HUES48 (cell line): ENCODE measurements around the gene CENPI.

Experiments used
- H3K27ac ChIP-seq: one replicate; pipeline ENCODE4 v1.7.0; 2013; ENCODE audit warnings: low read depth, low read length, inconsistent platforms
- H3K27me3 ChIP-seq: 2 replicates; pipeline ENCODE4 v1.6.1; 2013; ENCODE audit warnings: mild to moderate bottlenecking, low read length; ENCODE audit not compliant: control insufficient read depth, insufficient read depth
- H3K36me3 ChIP-seq: 2 replicates; pipeline ENCODE4 v1.6.1; 2013; ENCODE audit warnings: low read length; ENCODE audit not compliant: control insufficient read depth, insufficient read depth
- H3K4me1 ChIP-seq: 2 replicates; pipeline ENCODE4 v1.6.1; 2013; ENCODE audit warnings: mild to moderate bottlenecking, low read length; ENCODE audit not compliant: control insufficient read depth, insufficient read depth
- H3K4me3 ChIP-seq: 2 replicates; pipeline ENCODE4 v1.5.1; 2013; ENCODE audit warnings: mild to moderate bottlenecking, low read depth, low read length
- H3K9ac ChIP-seq: 2 replicates; pipeline ENCODE4 v1.6.1; 2013; ENCODE audit warnings: mild to moderate bottlenecking, low read depth, low read length, moderate library complexity
- H3K9me3 ChIP-seq: 2 replicates; pipeline ENCODE4 v1.6.1; 2013; ENCODE audit warnings: low read length; ENCODE audit not compliant: control insufficient read depth, insufficient read depth

The CENPI gene

DNA sequence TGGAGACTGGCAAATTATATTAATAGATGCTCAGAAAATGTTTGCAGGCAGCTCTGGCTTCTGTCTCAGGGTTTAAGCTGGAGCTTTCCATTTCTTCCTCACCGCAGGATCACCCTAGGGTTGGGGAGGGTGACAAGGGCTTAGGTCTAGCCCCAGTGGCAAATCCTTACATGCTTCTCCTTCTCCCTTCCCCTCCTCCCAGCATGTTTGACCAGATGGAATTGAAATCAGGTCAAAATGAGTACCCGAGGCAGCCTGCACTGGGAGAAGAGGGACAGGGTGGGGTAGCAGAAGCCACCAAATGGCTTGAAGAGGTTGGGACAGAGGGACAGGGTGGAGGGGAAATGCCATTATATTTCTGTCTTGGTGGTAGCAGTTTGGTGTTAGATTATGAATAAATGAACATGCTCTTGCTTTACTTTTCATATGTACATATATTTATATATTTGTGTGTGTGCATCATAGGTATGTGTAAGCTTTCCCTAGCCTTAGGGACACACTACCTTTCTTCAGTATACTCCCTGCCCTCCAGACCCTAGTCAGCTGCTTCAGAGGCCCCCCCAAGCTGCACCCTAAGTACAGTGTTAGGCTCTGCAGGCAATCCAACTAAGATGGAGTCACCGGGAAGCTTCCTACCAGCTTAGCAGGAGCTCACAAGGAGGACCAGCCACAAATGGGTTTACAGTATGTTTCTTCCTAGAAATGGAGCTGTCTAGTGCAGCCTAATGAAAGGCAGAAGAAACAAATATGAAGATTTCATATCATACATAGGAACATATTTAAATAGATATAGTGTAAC lies 17.5 kb upstream of the CENPI start:
- H3K4me3 ChIP-seq, result peak overlapping the region; percentile 81; the same call in 1 of the 2 replicates
- H3K4me1 ChIP-seq, result peaks cover 17% of the 10 kb centered on the region
- no peak overlapping the region for H3K27ac ChIP-seq
- H3K27me3 ChIP-seq, result peaks cover 13% of the 10 kb centered on the region
- H3K9me3 ChIP-seq, result no peaks in the 10 kb centered on the region
- no peak overlapping the region for H3K9ac ChIP-seq
- no peaks in the 10 kb centered on the region for H3K36me3 ChIP-seq

DNA sequence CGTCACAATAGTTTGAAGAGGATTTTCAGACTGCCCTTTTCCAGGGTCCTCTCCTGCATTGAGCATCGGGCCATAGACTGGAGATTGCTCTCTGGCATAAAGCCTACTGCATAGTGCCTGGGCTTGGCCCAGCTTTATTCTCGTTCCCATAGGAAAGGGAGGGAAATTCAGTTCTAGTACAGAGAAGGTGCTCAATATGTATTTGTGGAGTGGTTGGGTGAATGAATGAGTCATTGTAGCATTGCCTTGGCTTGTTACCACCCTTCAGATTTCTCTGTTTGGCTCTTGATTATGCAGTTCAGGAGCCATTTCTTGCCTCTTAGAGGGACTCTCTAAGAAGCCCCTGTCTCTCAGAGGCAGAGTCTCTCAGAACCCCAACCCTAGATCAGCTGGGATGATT lies 16.8 kb upstream of the CENPI start:
- H3K27ac ChIP-seq, result no peak overlapping the region
- peaks cover 13% of the 10 kb centered on the region for H3K27me3 ChIP-seq
- H3K9me3 ChIP-seq, result no peaks in the 10 kb centered on the region

DNA sequence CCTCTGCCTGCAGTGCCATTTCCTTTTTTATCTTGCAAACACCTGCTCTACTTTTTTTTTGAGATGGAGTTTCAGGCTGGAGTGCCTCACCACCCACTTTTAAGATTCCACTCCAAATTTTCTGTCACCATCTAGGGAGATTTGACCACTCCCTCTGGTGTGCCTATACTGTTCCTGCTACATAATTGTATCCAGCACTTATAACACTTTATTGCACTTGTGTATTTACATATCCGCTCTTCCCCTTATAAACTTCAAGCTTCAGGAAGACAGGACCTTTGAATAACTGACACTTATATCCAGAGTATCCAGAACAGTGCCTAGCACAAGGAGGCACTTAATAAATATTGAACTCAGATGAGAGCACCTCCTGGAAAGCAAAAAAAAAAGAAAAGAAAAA lies 6.2 kb upstream of the CENPI start:
- H3K4me1 ChIP-seq, result no peaks in the 10 kb centered on the region
- H3K4me3 ChIP-seq, result no peak overlapping the region
- H3K27ac ChIP-seq, result no peak overlapping the region
- no peaks in the 10 kb centered on the region for H3K27me3 ChIP-seq
- no peak overlapping the region for H3K9ac ChIP-seq
- no peaks in the 10 kb centered on the region for H3K36me3 ChIP-seq
- no peaks in the 10 kb centered on the region for H3K9me3 ChIP-seq

More for the DNA sequence above, 16.8 kb upstream of the CENPI start:
- no peaks in the 10 kb centered on the region for H3K36me3 ChIP-seq
- no peak overlapping the region for H3K9ac ChIP-seq
- no peak overlapping the region for H3K4me3 ChIP-seq
- H3K4me1 ChIP-seq, result peaks cover 17% of the 10 kb centered on the region

DNA sequence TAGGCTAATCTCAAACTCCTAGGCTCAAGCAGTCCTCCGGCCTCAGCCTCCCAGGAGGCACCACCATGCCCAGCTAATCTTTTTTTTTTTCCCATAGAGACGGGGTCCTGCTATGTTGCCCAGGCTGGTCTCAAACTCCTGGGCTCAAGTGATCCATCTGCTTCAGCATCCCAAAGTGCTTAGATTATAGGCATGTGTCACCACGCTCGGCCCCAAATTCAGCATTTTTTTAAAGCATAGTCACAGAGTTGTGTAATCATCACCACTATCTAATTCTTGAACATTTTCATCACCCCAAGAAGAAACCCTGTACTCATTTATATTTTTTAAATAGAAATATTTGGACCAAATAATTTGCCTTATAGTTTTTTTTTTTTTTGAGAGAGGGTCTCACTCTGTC lies 10.3 kb downstream of the CENPI start:
- Histone ChIP-seq H3K4me3 (no peak overlapping the region), H3K27ac (no peak overlapping the region), H3K36me3 (peaks cover 40% of the 10 kb centered on the region)

DNA sequence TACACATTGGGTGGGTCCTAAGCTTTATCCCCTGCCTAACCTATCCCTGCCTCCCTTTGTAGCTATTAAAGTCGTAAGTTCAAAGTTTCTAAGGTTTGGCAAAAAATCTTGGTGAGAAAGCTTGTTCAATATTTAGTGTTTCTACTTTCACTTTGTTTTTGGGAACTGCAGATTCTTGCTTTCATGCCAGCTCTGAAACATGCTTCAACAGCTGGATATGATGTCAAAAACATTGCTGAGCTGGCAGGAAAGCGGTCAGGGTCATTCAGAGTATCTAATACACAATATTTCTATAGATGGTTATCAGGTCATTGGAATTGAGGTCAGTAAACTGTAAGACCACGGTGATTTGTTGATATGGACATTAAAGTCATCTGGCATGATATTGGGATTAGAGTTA lies 19.7 kb downstream of the CENPI start:
- H3K9me3 ChIP-seq, result no peaks in the 10 kb centered on the region
- H3K4me3 ChIP-seq, result no peak overlapping the region
- no peak overlapping the region for H3K27ac ChIP-seq
- H3K36me3 ChIP-seq, result peaks cover 23% of the 10 kb centered on the region
- H3K9ac ChIP-seq, result no peak overlapping the region
- H3K4me1 ChIP-seq, result no peaks in the 10 kb centered on the region
- H3K27me3 ChIP-seq, result no peaks in the 10 kb centered on the region

More for the DNA sequence above, 10.3 kb downstream of the CENPI start:
- no peak overlapping the region for H3K9ac ChIP-seq
- H3K4me1 ChIP-seq, result no peaks in the 10 kb centered on the region
- H3K27me3 ChIP-seq, result no peaks in the 10 kb centered on the region
- H3K9me3 ChIP-seq, result no peaks in the 10 kb centered on the region

DNA sequence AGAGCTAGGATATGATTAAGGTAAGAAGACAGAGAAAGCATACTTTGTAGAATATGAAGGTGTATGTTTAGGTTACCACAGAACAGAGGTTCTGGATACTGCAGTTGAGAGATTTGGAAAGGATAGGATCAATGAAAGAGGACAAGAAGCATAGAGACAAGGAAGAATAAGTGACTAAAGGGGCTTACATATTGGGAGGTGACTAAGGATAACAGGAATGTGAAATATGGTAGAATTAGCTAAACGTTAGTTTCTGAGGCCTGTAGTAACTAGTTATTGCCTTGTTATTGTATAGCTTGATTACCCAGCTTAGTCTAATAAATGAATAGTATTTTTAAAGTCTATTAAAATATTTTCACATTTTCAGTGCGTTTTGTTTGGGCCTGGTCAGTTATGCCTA lies 38.2 kb downstream of the CENPI start:
- Histone ChIP-seq H3K9ac (no peak overlapping the region), H3K4me1 (no peaks in the 10 kb centered on the region), H3K9me3 (no peaks in the 10 kb centered on the region), H3K27ac (no peak overlapping the region), H3K27me3 (no peaks in the 10 kb centered on the region; the same call in 1 of the 2 replicates), H3K36me3 (peaks cover 58% of the 10 kb centered on the region), H3K4me3 (no peak overlapping the region)
